CD4-positive, alpha-beta T cell (primary cell): Measurements from ENCODE around the gene RGL2. TPM values are rescaled to one million over a fixed set of nuclear protein-coding genes. Genes with fewer than 3 reads are reported as not detected.

Experiments used
- ATAC-seq: fragments of 200-7000 bp; cut with Tn5 transposase; one replicate; pipeline ENCODE4 v1.10.0; 2022; ENCODE audit warnings: mild to moderate bottlenecking; ENCODE audit not compliant: poor library complexity
- CTCF ChIA-PET: fragments of 350-600 bp; sonication (Branson Sonifier 250); formaldehyde crosslinking; loops from one replicate; lab custom pipeline; 2021; ENCODE audit warnings: antibody characterized with exemption, inconsistent platforms; lab: Charles Lee
- POLR2A ChIA-PET: fragments of 350-600 bp; sonication (Branson Sonifier 250); formaldehyde crosslinking; loops from one replicate; lab custom pipeline; 2021; ENCODE audit warnings: antibody characterized with exemption, inconsistent platforms; lab: Charles Lee
- DNase-seq, 14 experiments: peaks; one replicate each; pipeline ENCODE4 v3.0.0-alpha.2; 2013 to 2020; ENCODE audit warnings: mixed read lengths in 2 of 14
- H3K27ac ChIP-seq, 2 donors: one replicate each; pipeline versions ENCODE4 v1.5.1 to v1.7.0; 2013; ENCODE audit warnings: low read length in 2 of 2, low read depth in 1 of 2, mild to moderate bottlenecking in 1 of 2
- H3K27me3 ChIP-seq, 2 experiments: 1 replicate in 1 of 2; 2 replicates in 1 of 2; pipeline versions ENCODE4 v1.6.1 to v1.7.0; 2013; ENCODE audit warnings: low read length in 2 of 2, control low read depth in 1 of 2, mild to moderate bottlenecking in 1 of 2, moderate library complexity in 1 of 2; ENCODE audit not compliant: insufficient read depth in 2 of 2, control insufficient read depth in 1 of 2
- H3K36me3 ChIP-seq: one replicate; pipeline ENCODE4 v1.6.1; 2013; ENCODE audit warnings: low read length, control low read depth; ENCODE audit not compliant: insufficient read depth
- H3K4me1 ChIP-seq: one replicate; pipeline ENCODE4 v1.6.1; 2013; ENCODE audit warnings: low read length, control low read depth; ENCODE audit not compliant: insufficient read depth
- H3K4me3 ChIP-seq: one replicate; pipeline ENCODE4 v1.5.1; 2013; ENCODE audit warnings: mild to moderate bottlenecking, low read length, moderate library complexity
- H3K9me3 ChIP-seq, 2 experiments: 1 replicate in 1 of 2; 2 replicates in 1 of 2; pipeline versions ENCODE4 v1.6.1 to v1.7.0; 2013; ENCODE audit warnings: low read length in 2 of 2, mild to moderate bottlenecking in 2 of 2, control low read depth in 1 of 2, moderate library complexity in 1 of 2; ENCODE audit not compliant: control insufficient read depth in 1 of 2, insufficient read depth in 1 of 2
- H3K27ac Mint-ChIP-seq: one replicate; pipeline ENCODE4 v1.8.0; 2020; ENCODE audit warnings: mixed read lengths
- H3K27me3 Mint-ChIP-seq: one replicate; pipeline ENCODE4 v1.8.0; 2021; ENCODE audit warnings: mixed read lengths
- H3K36me3 Mint-ChIP-seq: one replicate; pipeline ENCODE4 v1.8.0; 2021; ENCODE audit warnings: low read depth, mixed read lengths
- H3K4me1 Mint-ChIP-seq: one replicate; pipeline ENCODE4 v1.8.0; 2021; ENCODE audit warnings: low read depth, mixed read lengths
- H3K4me3 Mint-ChIP-seq: one replicate; pipeline ENCODE4 v1.8.0; 2020; ENCODE audit warnings: mild to moderate bottlenecking, mixed read lengths
- H3K9me3 Mint-ChIP-seq: one replicate; pipeline ENCODE4 v1.8.0; 2020; ENCODE audit warnings: mixed read lengths
- CTCF ChIP-seq: fragments of 200-600 bp; IDR thresholded peaks from one replicate; pipeline ENCODE4 v1.8.0; 2022; ENCODE audit warnings: antibody characterized with exemption, mild to moderate bottlenecking
- intact Hi-C, 2 experiments: fragments of 100-400 bp; cut with DNase I in 1 of 2; cut with micrococcal nuclease in 1 of 2; formaldehyde crosslinking; loops; one replicate each; pipeline versions ENCODE4 v1.15.1 to v1.9.0; 2023 to 2025; cut with DNase I, micrococcal nuclease
- total RNA-seq, 174 experiments: library from RNA in 2 of 174; stranded (reverse) in 2 of 174; gene quantifications; one replicate each; pipeline ENCODE4 v1.2.3 and lab custom pipeline; 2021 to 2026

The RGL2 gene
- total RNA-seq, 2 experiments from 2014 or later, result 39.2 to 39.4 TPM

- Mint-ChIP-seq H3K27me3 (no peaks in the 10 kb centered on the region), H3K4me1 (peaks cover 87% of the 10 kb centered on the region), H3K4me3 (peak overlapping the region; percentile 96), H3K36me3 (peaks cover 87% of the 10 kb centered on the region), H3K27ac (peak overlapping the region; percentile 97), H3K9me3 (no peaks in the 10 kb centered on the region)
- TF ChIP-seq CTCF, result no peak
- Histone ChIP-seq H3K36me3 (peaks cover 58% of the 10 kb centered on the region), H3K4me1 (peaks cover 84% of the 10 kb centered on the region), H3K27me3 (no peaks in the 10 kb centered on the region), H3K27ac (peak overlapping the region; percentile 5 to 44), H3K4me3 (no peak overlapping the region), H3K9me3 (no peaks in the 10 kb centered on the region)
- POLR2A ChIA-PET, result interaction anchor here (0.6 to 1.4 kb wide), 2 partner anchors 24 to 70 kb away, joined by 3 read pairs; no protein-coding TSS in a partner anchor
- DNase-seq, result peak in 1 of 14 experiments; percentile 11
- CTCF ChIA-PET, result interaction anchor here (0.9 kb wide), 1 partner anchor 25 kb away, joined by 3 read pairs; no protein-coding TSS in a partner anchor
- intact Hi-C loops, result loop anchor here (2.0 to 10.0 kb wide), 6 partner anchors 38 to 1372 kb away; partner anchors contain the start of genes LEMD2 (in 1 of the 2), RXRB (in 1 of the 2), SLC39A7 (in 1 of the 2) and TAPBP (in 1 of the 2)
- no peak for ATAC-seq
Measured at GRCh38 chr6:33273924-33274902, 24.5 kb downstream of the RGL2 start.

GRCh38 chr6:33273129-33273923 lies 25.4 kb downstream of the RGL2 start:
- Histone ChIP-seq H3K27ac (peak overlapping the region in 1 of 2 donors; percentile 92), H3K9me3 (no peaks in the 10 kb centered on the region), H3K4me1 (peaks cover 75% of the 10 kb centered on the region), H3K4me3 (peak overlapping the region; percentile 93), H3K27me3 (no peaks in the 10 kb centered on the region), H3K36me3 (peaks cover 58% of the 10 kb centered on the region)
- Mint-ChIP-seq H3K4me3 (peak overlapping the region; percentile 96), H3K4me1 (peaks cover 82% of the 10 kb centered on the region), H3K36me3 (peaks cover 90% of the 10 kb centered on the region), H3K27ac (peak overlapping the region; percentile 97), H3K9me3 (no peaks in the 10 kb centered on the region), H3K27me3 (no peaks in the 10 kb centered on the region)
- DNase-seq (peak in 1 of 14 experiments; percentile 17), ATAC-seq (no peak)
- POLR2A ChIA-PET, result interaction anchor here (3.0 to 4.2 kb wide), 4 partner anchors 16 to 71 kb away, joined by 57 to 105 read pairs (median 88); partner anchors contain the start of genes PFDN6, RGL2 and WDR46
- TF ChIP-seq CTCF, result no peak
- intact Hi-C loops, result loop anchor here (2.0 to 10.0 kb wide), 6 partner anchors 39 to 1371 kb away; partner anchors contain the start of genes LEMD2 (in 1 of the 2), RXRB (in 1 of the 2), SLC39A7 (in 1 of the 2) and TAPBP (in 1 of the 2)
- CTCF ChIA-PET, result interaction anchor here (0.9 to 1.3 kb wide), 2 partner anchors 26 to 438 kb away, joined by 3 read pairs; partner anchors contain the start of gene UQCC2
